A549 (cell line): Measurements from ENCODE around the gene VEZT.

Experiments
- BHLHE40 ChIP-seq: IDR thresholded peaks from 2 replicates; pipeline ENCODE4 v1.6.1; 2012; ENCODE audit warnings: low read depth, low read length, inconsistent platforms
- CBX2 ChIP-seq: fragments of 200-600 bp; sonication (generic); IDR thresholded peaks from 2 replicates; pipeline ENCODE4 v1.6.1; 2016; ENCODE audit warnings: low read depth, mild to moderate bottlenecking, borderline replicate concordance
- CHD2 ChIP-seq: fragments of 150-350 bp; IDR thresholded peaks from 2 replicates; pipeline ENCODE4 v1.6.1; 2014; ENCODE audit warnings: low read length; ENCODE audit not compliant: partially characterized antibody
- CTCF ChIP-seq: fragments of >200 bp; sonication (Bioruptor Twin); formaldehyde crosslinking; IDR thresholded peaks from 3 replicates; pipeline ENCODE4 v1.5.1; 2016
- JUN ChIP-seq, 2 experiments: fragments of >200 bp; sonication (Bioruptor Twin); formaldehyde crosslinking; IDR thresholded peaks; 2 replicates in 1 of 2; 3 replicates in 1 of 2; pipeline ENCODE4 v1.6.1; 2016 to 2017
- JUNB ChIP-seq: fragments of >200 bp; sonication (Bioruptor Twin); formaldehyde crosslinking; IDR thresholded peaks from 2 replicates; pipeline ENCODE4 v1.6.1; 2016
- KDM5A ChIP-seq: fragments of 200-600 bp; sonication (generic); IDR thresholded peaks from 2 replicates; pipeline ENCODE4 v1.6.1; 2016; ENCODE audit warnings: antibody characterized with exemption, mild to moderate bottlenecking
- MAX ChIP-seq: IDR thresholded peaks from 2 replicates; pipeline ENCODE4 v1.6.1; 2012
- MYC ChIP-seq: IDR thresholded peaks from 2 replicates; pipeline ENCODE4 v1.6.1; 2012; ENCODE audit warnings: mild to moderate bottlenecking, inconsistent platforms, low read length, improper control_type of control experiment, borderline replicate concordance
- PHF8 ChIP-seq: fragments of 200-600 bp; sonication (generic); IDR thresholded peaks from 2 replicates; pipeline ENCODE4 v1.6.1; 2016; ENCODE audit warnings: low read depth, mild to moderate bottlenecking, antibody characterized with exemption, moderate library complexity, borderline replicate concordance
- POLR2A ChIP-seq: IDR thresholded peaks from 2 replicates; pipeline ENCODE4 v1.6.1; 2012; ENCODE audit warnings: mild to moderate bottlenecking, low read length
- RAD21 ChIP-seq, 2 experiments: fragments of >200 bp in 1 of 2; sonication (Bioruptor Twin) in 1 of 2; formaldehyde crosslinking in 1 of 2; IDR thresholded peaks in 1 of 2; conservative IDR thresholded peaks in 1 of 2; 2 replicates in 1 of 2; 3 replicates in 1 of 2; pipeline ENCODE4 v1.6.1; 2012 to 2018; ENCODE audit warnings: inconsistent platforms in 1 of 2
- REST ChIP-seq: fragments of 200-600 bp; sonication (generic); IDR thresholded peaks from 2 replicates; pipeline ENCODE4 v1.6.1; 2016; ENCODE audit warnings: antibody characterized with exemption, mild to moderate bottlenecking, moderate library complexity
- ZNF302 ChIP-seq: fragments of 250-450 bp; sonication (Bioruptor Pico); IDR thresholded peaks from 2 replicates; pipeline ENCODE4 v1.9.0; 2021; ENCODE audit warnings: inconsistent platforms, mild to moderate bottlenecking, moderate library complexity

GRCh38 chr12:95216711-95217376, 763 bp upstream of the VEZT start:
- TF ChIP-seq CTCF (no peak), CHD2 (no peak), BHLHE40 (no peak), JUNB (no peak), KDM5A (peak; percentile 37; the same call in 1 of the 2 replicates), POLR2A (peak; percentile 56; the same call in 1 of the 2 replicates), CBX2 (no peak), PHF8 (peak; percentile 30; the same call in 1 of the 2 replicates), MAX (no peak), ZNF302 (CRISPR knock-in tag) (no peak), JUN (IDR thresholded peaks at IDR 0.05) (no peak), RAD21 (conservative IDR thresholded peaks at IDR 0.05 in 1 of 2, IDR thresholded peaks at IDR 0.05 in 1 of 2) (no peak), MYC (no peak), REST (no peak)
